Tibial nerve (tissue), 4 donors: ENCODE results near the gene UBAP1L.

Experiments
- EP300 ChIP-seq, 2 donors: sonication (generic); formaldehyde crosslinking; IDR thresholded peaks; one replicate each; pipeline ENCODE4 v1.6.1; 2017; ENCODE audit warnings: antibody characterized with exemption in 2 of 2, mild to moderate bottlenecking in 1 of 2
- POLR2A ChIP-seq, 2 donors: fragments of 450-650 bp; IDR thresholded peaks; one replicate each; pipeline ENCODE4 v1.6.1; 2017; ENCODE audit warnings: antibody characterized with exemption in 2 of 2, mild to moderate bottlenecking in 2 of 2, moderate library complexity in 2 of 2
- TF ChIP-seq, protein P1 (sequence below), 5 experiments: fragments of 200-600 bp in 3 of 5; fragments of 450-650 bp in 2 of 5; sonication (generic) in 3 of 5; IDR thresholded peaks; one replicate each; pipeline ENCODE4 v1.5.1; 2016 to 2019; ENCODE audit warnings: antibody characterized with exemption in 5 of 5, mild to moderate bottlenecking in 3 of 5, moderate library complexity in 2 of 5

DNA sequence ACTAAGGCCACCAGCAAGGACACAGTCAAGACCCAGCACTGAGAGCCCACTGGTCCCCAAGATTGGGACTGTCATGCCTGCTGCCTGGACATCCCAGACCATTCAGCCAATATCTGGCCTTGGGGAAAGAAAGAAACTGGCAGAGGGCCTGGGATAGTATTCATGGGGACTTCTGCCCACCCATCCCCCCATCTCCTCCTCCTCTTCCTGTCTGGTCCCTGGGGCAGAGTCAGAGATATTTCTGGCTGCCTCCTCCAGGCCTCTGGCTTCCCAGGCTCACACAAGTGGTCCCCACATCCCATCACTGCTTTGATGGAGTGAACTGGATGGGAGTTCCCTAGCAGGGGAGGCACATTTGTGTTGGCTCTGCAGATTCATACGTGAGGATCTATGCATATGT, 43.0 kb downstream of the UBAP1L start:
- TF ChIP-seq POLR2A (IDR thresholded peaks at IDR 0.05) (no peak), EP300 (IDR thresholded peaks at IDR 0.05) (no peak)
- TF ChIP-seq, protein P1, sequence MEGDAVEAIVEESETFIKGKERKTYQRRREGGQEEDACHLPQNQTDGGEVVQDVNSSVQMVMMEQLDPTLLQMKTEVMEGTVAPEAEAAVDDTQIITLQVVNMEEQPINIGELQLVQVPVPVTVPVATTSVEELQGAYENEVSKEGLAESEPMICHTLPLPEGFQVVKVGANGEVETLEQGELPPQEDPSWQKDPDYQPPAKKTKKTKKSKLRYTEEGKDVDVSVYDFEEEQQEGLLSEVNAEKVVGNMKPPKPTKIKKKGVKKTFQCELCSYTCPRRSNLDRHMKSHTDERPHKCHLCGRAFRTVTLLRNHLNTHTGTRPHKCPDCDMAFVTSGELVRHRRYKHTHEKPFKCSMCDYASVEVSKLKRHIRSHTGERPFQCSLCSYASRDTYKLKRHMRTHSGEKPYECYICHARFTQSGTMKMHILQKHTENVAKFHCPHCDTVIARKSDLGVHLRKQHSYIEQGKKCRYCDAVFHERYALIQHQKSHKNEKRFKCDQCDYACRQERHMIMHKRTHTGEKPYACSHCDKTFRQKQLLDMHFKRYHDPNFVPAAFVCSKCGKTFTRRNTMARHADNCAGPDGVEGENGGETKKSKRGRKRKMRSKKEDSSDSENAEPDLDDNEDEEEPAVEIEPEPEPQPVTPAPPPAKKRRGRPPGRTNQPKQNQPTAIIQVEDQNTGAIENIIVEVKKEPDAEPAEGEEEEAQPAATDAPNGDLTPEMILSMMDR (IDR thresholded peaks at IDR 0.05) = no peak
